ES-I3 (cell line): ENCODE measurements around the gene PGA5.

Experiments
- H3K36me3 ChIP-seq: 2 replicates; pipeline ENCODE4 v1.6.1; 2013; ENCODE audit warnings: mild to moderate bottlenecking, low read length, control low read depth, moderate library complexity; ENCODE audit not compliant: insufficient read depth
- H3K4me1 ChIP-seq: 2 replicates; pipeline ENCODE4 v1.6.1; 2013; ENCODE audit warnings: mild to moderate bottlenecking, control low read depth, low read length; ENCODE audit not compliant: insufficient read depth
- H3K9ac ChIP-seq: 2 replicates; pipeline ENCODE4 v1.6.1; 2013; ENCODE audit warnings: low read depth, mild to moderate bottlenecking, low read length, moderate library complexity
- H3K9me3 ChIP-seq: 2 replicates; pipeline ENCODE4 v1.6.1; 2013; ENCODE audit warnings: mild to moderate bottlenecking, low read length, moderate library complexity; ENCODE audit not compliant: control insufficient read depth, insufficient read depth

PGA5 gene

GRCh38 chr11:61268588-61269250, 27.7 kb downstream of the PGA5 start:
- no peaks in the 10 kb centered on the region for H3K9me3 ChIP-seq
- H3K4me1 ChIP-seq = no peaks in the 10 kb centered on the region
- H3K36me3 ChIP-seq = peaks cover 4% of the 10 kb centered on the region
- no peak overlapping the region for H3K9ac ChIP-seq

GRCh38 chr11:61270354-61271076, 29.5 kb downstream of the PGA5 start:
- no peak overlapping the region for H3K9ac ChIP-seq
- peaks cover 8% of the 10 kb centered on the region for H3K36me3 ChIP-seq
- no peaks in the 10 kb centered on the region for H3K9me3 ChIP-seq
- no peaks in the 10 kb centered on the region for H3K4me1 ChIP-seq

- Histone ChIP-seq H3K9ac (no peak overlapping the region), H3K4me1 (no peaks in the 10 kb centered on the region), H3K36me3 (peaks cover 12% of the 10 kb centered on the region), H3K9me3 (no peaks in the 10 kb centered on the region)
Measured at GRCh38 chr11:61272731-61273130, 31.8 kb downstream of the PGA5 start.

- H3K9me3 ChIP-seq = no peaks in the 10 kb centered on the region
- no peak overlapping the region for H3K9ac ChIP-seq
- H3K36me3 ChIP-seq = peaks cover 15% of the 10 kb centered on the region
- H3K4me1 ChIP-seq = peaks cover 6% of the 10 kb centered on the region; the same call in 1 of the 2 replicates
Measured at GRCh38 chr11:61273178-61274078, 32.5 kb downstream of the PGA5 start.

GRCh38 chr11:61274084-61274483, 33.1 kb downstream of the PGA5 start:
- Histone ChIP-seq H3K9ac (no peak overlapping the region), H3K36me3 (peaks cover 15% of the 10 kb centered on the region), H3K4me1 (peaks cover 6% of the 10 kb centered on the region; the same call in 1 of the 2 replicates)

GRCh38 chr11:61275191-61275590, 34.2 kb downstream of the PGA5 start:
- Histone ChIP-seq H3K9me3 (no peaks in the 10 kb centered on the region), H3K36me3 (peaks cover 15% of the 10 kb centered on the region), H3K9ac (no peak overlapping the region), H3K4me1 (peaks cover 13% of the 10 kb centered on the region)

More at GRCh38 chr11:61274084-61274483, 33.1 kb downstream of the PGA5 start:
- no peaks in the 10 kb centered on the region for H3K9me3 ChIP-seq

- Histone ChIP-seq H3K9me3 (no peaks in the 10 kb centered on the region), H3K9ac (no peak overlapping the region), H3K36me3 (peaks cover 15% of the 10 kb centered on the region), H3K4me1 (peaks cover 18% of the 10 kb centered on the region)
Measured at GRCh38 chr11:61277186-61278000, 36.4 kb downstream of the PGA5 start.

GRCh38 chr11:61278001-61278470, 37.1 kb downstream of the PGA5 start:
- H3K36me3 ChIP-seq = peaks cover 12% of the 10 kb centered on the region; the same call in 1 of the 2 replicates
- H3K9ac ChIP-seq = no peak overlapping the region
- H3K9me3 ChIP-seq = no peaks in the 10 kb centered on the region
- peaks cover 18% of the 10 kb centered on the region for H3K4me1 ChIP-seq

GRCh38 chr11:61279934-61280659, 39.1 kb downstream of the PGA5 start:
- H3K9me3 ChIP-seq = no peaks in the 10 kb centered on the region
- peaks cover 18% of the 10 kb centered on the region for H3K4me1 ChIP-seq
- peaks cover 8% of the 10 kb centered on the region; the same call in 1 of the 2 replicates for H3K36me3 ChIP-seq
- H3K9ac ChIP-seq = no peak overlapping the region

- Histone ChIP-seq H3K4me1 (peaks cover 18% of the 10 kb centered on the region), H3K9me3 (no peaks in the 10 kb centered on the region), H3K9ac (no peak overlapping the region), H3K36me3 (peaks cover 12% of the 10 kb centered on the region; the same call in 1 of the 2 replicates)
Measured at GRCh38 chr11:61280883-61281580, 40.1 kb downstream of the PGA5 start.

- Histone ChIP-seq H3K4me1 (peaks cover 18% of the 10 kb centered on the region), H3K9me3 (no peaks in the 10 kb centered on the region), H3K36me3 (peaks cover 9% of the 10 kb centered on the region; the same call in 1 of the 2 replicates), H3K9ac (peak overlapping the region; percentile 31; the same call in 1 of the 2 replicates)
Measured at GRCh38 chr11:61281581-61282250, 40.7 kb downstream of the PGA5 start.

GRCh38 chr11:61283613-61284012, 42.6 kb downstream of the PGA5 start:
- Histone ChIP-seq H3K36me3 (peaks cover 5% of the 10 kb centered on the region; the same call in 1 of the 2 replicates), H3K9me3 (no peaks in the 10 kb centered on the region), H3K9ac (no peak overlapping the region), H3K4me1 (peaks cover 12% of the 10 kb centered on the region)
